MM.1S (cell line): ENCODE data around the gene BTBD18.

Experiments
- DNase-seq: peaks from one replicate; pipeline ENCODE4 v3.0.0-alpha.2; 2015
- H2AFZ ChIP-seq: fragments of 300-600 bp; sonication (generic); 2 replicates; pipeline ENCODE4 v1.6.0; 2016; ENCODE audit warnings: antibody characterized with exemption, low read length
- H3F3A ChIP-seq: fragments of 300-600 bp; sonication (generic); 2 replicates; pipeline ENCODE4 v1.6.1; 2016; ENCODE audit warnings: mild to moderate bottlenecking, antibody characterized with exemption, low read length, moderate library complexity, mixed read lengths; ENCODE audit not compliant: insufficient read depth
- H3K27ac ChIP-seq: fragments of 300-600 bp; sonication (generic); 2 replicates; pipeline ENCODE4 v1.5.1; 2016; ENCODE audit warnings: mild to moderate bottlenecking, low read length
- H3K27me3 ChIP-seq: fragments of 300-600 bp; sonication (generic); replicated peaks from 2 replicates; pipeline ENCODE4 v1.6.0; 2016; ENCODE audit warnings: low read length; ENCODE audit not compliant: insufficient read depth
- H3K36me3 ChIP-seq: fragments of 300-600 bp; sonication (generic); replicated peaks from 2 replicates; pipeline ENCODE4 v1.6.1; 2016; ENCODE audit warnings: mild to moderate bottlenecking, low read length, mixed read lengths; ENCODE audit not compliant: insufficient read depth
- H3K4me1 ChIP-seq: fragments of 300-600 bp; sonication (generic); 2 replicates; pipeline ENCODE4 v1.6.1; 2016; ENCODE audit warnings: low read length, mixed read lengths
- H3K4me2 ChIP-seq: fragments of 300-600 bp; sonication (generic); 2 replicates; pipeline ENCODE4 v1.6.0; 2016; ENCODE audit warnings: low read depth, low read length
- H3K4me3 ChIP-seq: fragments of 300-600 bp; sonication (generic); 2 replicates; pipeline ENCODE4 v1.5.1; 2016; ENCODE audit warnings: low read length, mixed read lengths
- H3K79me2 ChIP-seq: fragments of 300-600 bp; sonication (generic); 2 replicates; pipeline ENCODE4 v1.6.1; 2016; ENCODE audit warnings: mixed run types, low read length, mixed read lengths
- H3K9ac ChIP-seq: fragments of 300-600 bp; sonication (generic); 2 replicates; pipeline ENCODE4 v1.6.1; 2016; ENCODE audit warnings: low read length, mixed read lengths
- H3K9me2 ChIP-seq: fragments of 300-600 bp; sonication (generic); replicated peaks from 2 replicates; pipeline ENCODE4 v1.6.1; 2016; ENCODE audit warnings: mild to moderate bottlenecking, low read length, mixed read lengths; ENCODE audit not compliant: insufficient read depth
- H3K9me3 ChIP-seq: fragments of 300-600 bp; sonication (generic); replicated peaks from 2 replicates; pipeline ENCODE4 v1.6.1; 2016; ENCODE audit warnings: mild to moderate bottlenecking, low read length, mixed read lengths; ENCODE audit not compliant: insufficient read depth
- H4K20me1 ChIP-seq: fragments of 300-600 bp; sonication (generic); 2 replicates; pipeline ENCODE4 v1.6.1; 2016; ENCODE audit warnings: mild to moderate bottlenecking, low read length, moderate library complexity, mixed read lengths; ENCODE audit not compliant: insufficient read depth
- CTCF ChIP-seq: fragments of 300-600 bp; sonication (generic); IDR thresholded peaks from 2 replicates; pipeline ENCODE4 v1.5.1; 2016; ENCODE audit warnings: antibody characterized with exemption, low read length, mixed read lengths
- EZH2 ChIP-seq: fragments of 300-600 bp; sonication (generic); optimal IDR thresholded peaks from 2 replicates; pipeline ENCODE3; 2017; ENCODE audit warnings: low read depth, mild to moderate bottlenecking, antibody characterized with exemption, low read length, mixed read lengths
- EZH2phosphoT487 ChIP-seq: fragments of 300-600 bp; sonication (generic); IDR thresholded peaks from 2 replicates; pipeline ENCODE4 v1.6.1; 2018; ENCODE audit warnings: antibody characterized with exemption, low read length

Gene BTBD18

DNA sequence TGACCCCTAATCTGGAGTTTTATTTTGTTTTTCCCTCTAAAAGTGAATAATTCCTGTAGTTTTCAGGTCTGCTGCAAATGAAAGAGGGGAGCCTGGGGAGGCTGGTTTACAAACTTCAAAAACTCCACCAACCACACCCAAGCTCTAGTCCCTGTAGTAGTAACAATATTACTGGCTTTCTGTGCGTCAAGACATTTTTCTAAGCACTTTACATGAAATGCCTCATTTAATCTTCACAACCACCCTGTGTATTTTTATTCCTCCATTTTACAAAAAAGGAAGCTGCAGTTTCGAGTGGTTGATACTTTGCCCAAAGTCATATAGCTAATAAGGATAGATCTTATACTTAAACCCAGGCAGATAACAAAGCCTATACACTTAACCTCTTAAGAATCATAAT, 33.5 kb upstream of the BTBD18 start:
- H3K79me2 ChIP-seq: no peaks in the 10 kb centered on the region
- H3K4me2 ChIP-seq: no peak overlapping the region

DNA sequence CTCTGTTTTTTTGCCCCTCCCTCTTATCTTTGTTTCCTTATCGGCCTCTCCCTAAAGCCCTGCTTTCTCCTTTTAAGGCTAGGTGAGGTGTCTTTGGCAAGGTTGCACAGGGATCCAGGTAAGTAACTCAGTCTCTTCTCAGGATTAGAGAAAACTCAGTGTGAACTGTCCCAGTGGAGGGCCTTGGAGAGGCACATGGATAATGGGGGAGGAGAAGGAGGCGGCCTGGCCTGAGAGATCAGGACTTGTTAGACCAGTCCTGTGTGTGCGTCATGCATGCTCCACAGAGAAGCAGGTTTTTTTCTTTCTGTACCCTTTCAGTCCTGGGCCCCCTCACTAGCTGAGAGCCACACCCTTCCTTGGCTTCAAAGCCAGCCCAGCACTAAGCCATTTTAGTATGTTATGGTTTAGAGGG, 29.9 kb upstream of the BTBD18 start:
- H3K9ac ChIP-seq: no peak overlapping the region
- H3K4me1 ChIP-seq: no peaks in the 10 kb centered on the region
- no peak overlapping the region for H3K27ac ChIP-seq

More for the DNA sequence above, 33.5 kb upstream of the BTBD18 start:
- no peak overlapping the region for H2AFZ ChIP-seq
- H3K9ac ChIP-seq: no peak overlapping the region
- H4K20me1 ChIP-seq: no peaks in the 10 kb centered on the region
- TF ChIP-seq EZH2phosphoT487 (no peak), CTCF (no peak), EZH2 (no peak)
- no peaks in the 10 kb centered on the region for H3K9me2 ChIP-seq
- H3K27ac ChIP-seq: no peak overlapping the region
- no peaks in the 10 kb centered on the region for H3K9me3 ChIP-seq
- no peak for DNase-seq
- H3K36me3 ChIP-seq: no peaks in the 10 kb centered on the region
- H3K4me1 ChIP-seq: no peaks in the 10 kb centered on the region
- H3F3A ChIP-seq: no peaks in the 10 kb centered on the region
- H3K4me3 ChIP-seq: no peak overlapping the region
- H3K27me3 ChIP-seq: no peaks in the 10 kb centered on the region

GRCh38 chr11:57779276-57779675, 27.7 kb upstream of the BTBD18 start:
- no peaks in the 10 kb centered on the region for H4K20me1 ChIP-seq
- H3F3A ChIP-seq: no peaks in the 10 kb centered on the region
- DNase-seq: no peak
- no peaks in the 10 kb centered on the region for H3K79me2 ChIP-seq
- no peaks in the 10 kb centered on the region for H3K9me2 ChIP-seq
- no peak overlapping the region for H2AFZ ChIP-seq
- no peak for TF ChIP-seq EZH2
- TF ChIP-seq EZH2phosphoT487: no peak
- no peak for TF ChIP-seq CTCF
- H3K9ac ChIP-seq: no peak overlapping the region
- no peaks in the 10 kb centered on the region for H3K9me3 ChIP-seq
- no peak overlapping the region for H3K4me3 ChIP-seq
- H3K4me1 ChIP-seq: no peaks in the 10 kb centered on the region
- H3K36me3 ChIP-seq: no peaks in the 10 kb centered on the region
- no peak overlapping the region for H3K4me2 ChIP-seq
- no peaks in the 10 kb centered on the region for H3K27me3 ChIP-seq
- no peak overlapping the region for H3K27ac ChIP-seq

More for the DNA sequence above, 29.9 kb upstream of the BTBD18 start:
- H2AFZ ChIP-seq: no peak overlapping the region
- H3K4me2 ChIP-seq: no peak overlapping the region
- no peaks in the 10 kb centered on the region for H3F3A ChIP-seq
- no peaks in the 10 kb centered on the region for H3K9me2 ChIP-seq
- no peaks in the 10 kb centered on the region for H3K27me3 ChIP-seq
- H3K79me2 ChIP-seq: no peaks in the 10 kb centered on the region
- TF ChIP-seq CTCF (no peak), EZH2phosphoT487 (no peak), EZH2 (no peak)
- H3K36me3 ChIP-seq: no peaks in the 10 kb centered on the region
- H3K9me3 ChIP-seq: no peaks in the 10 kb centered on the region
- no peak for DNase-seq
- no peak overlapping the region for H3K4me3 ChIP-seq
- no peaks in the 10 kb centered on the region for H4K20me1 ChIP-seq
